HEK293 (cell line): ENCODE data around the gene TRIM61.

Experiments used
- CTCF ChIA-PET: fragments of 350-600 bp; formaldehyde crosslinking; extraction: SDS; loops from one replicate; lab custom pipeline; 2021; ENCODE audit warnings: antibody characterized with exemption; lab: Yijun Ruan, JAX
- POLR2A ChIA-PET: fragments of 300-600 bp; formaldehyde crosslinking; extraction: SDS; loops from one replicate; lab custom pipeline; 2020; ENCODE audit warnings: antibody characterized with exemption, inconsistent platforms; lab: Yijun Ruan, JAX
- H3K27ac ChIP-seq: fragments of 200-500 bp; sonication (Bioruptor generic); 2 replicates; pipeline ENCODE4 v1.5.1; 2014; ENCODE audit warnings: low read depth, low read length, control low read depth, inconsistent platforms; ENCODE audit errors: extremely low read depth
- H3K36me3 ChIP-seq, 2 experiments: fragments of 200-500 bp in 1 of 2; sonication (Bioruptor generic) in 1 of 2; 1 replicate in 1 of 2; 2 replicates in 1 of 2; pipeline ENCODE4 v1.5.1; 2014 to 2017; ENCODE audit warnings: inconsistent platforms in 2 of 2, low read length in 2 of 2; ENCODE audit not compliant: control insufficient read depth in 2 of 2, insufficient read depth in 1 of 2
- H3K4me1 ChIP-seq: fragments of 200-500 bp; sonication (Bioruptor generic); 2 replicates; pipeline ENCODE4 v1.5.1; 2014; ENCODE audit warnings: mild to moderate bottlenecking, low read length, inconsistent platforms; ENCODE audit not compliant: control insufficient read depth, insufficient read depth
- H3K4me3 ChIP-seq: 2 replicates; pipeline ENCODE4 v1.5.1; 2011; ENCODE audit warnings: low read depth, mild to moderate bottlenecking, control low read depth, low read length, moderate library complexity
- H3K9me3 ChIP-seq: fragments of 200-500 bp; sonication (Bioruptor generic); 2 replicates; pipeline ENCODE4 v1.5.1; 2014; ENCODE audit warnings: low read depth, low read length, inconsistent platforms; ENCODE audit not compliant: control insufficient read depth, insufficient read depth
- YY2 ChIP-seq: fragments of 450-650 bp; formaldehyde crosslinking; IDR thresholded peaks from 2 replicates; pipeline ENCODE4 v1.5.1; 2016; ENCODE audit warnings: missing biosample characterization, missing genetic modification characterization
- ZBTB21 ChIP-seq: fragments of 450-650 bp; formaldehyde crosslinking; IDR thresholded peaks from 2 replicates; pipeline ENCODE4 v1.5.1; 2017; ENCODE audit warnings: missing biosample characterization, missing genetic modification characterization
- ZNF155 ChIP-seq: fragments of 450-650 bp; formaldehyde crosslinking; IDR thresholded peaks from 2 replicates; pipeline ENCODE4 v1.5.1; 2016; ENCODE audit warnings: missing biosample characterization, missing genetic modification characterization
- ZNF16 ChIP-seq: fragments of 450-650 bp; formaldehyde crosslinking; IDR thresholded peaks from 2 replicates; pipeline ENCODE4 v1.5.1; 2016; ENCODE audit warnings: low read depth, missing biosample characterization, missing genetic modification characterization
- ZNF266 ChIP-seq: fragments of 450-650 bp; formaldehyde crosslinking; IDR thresholded peaks from 2 replicates; pipeline ENCODE4 v1.5.1; 2016; ENCODE audit warnings: missing biosample characterization, missing genetic modification characterization, low read depth
- ZNF473 ChIP-seq: fragments of 450-650 bp; formaldehyde crosslinking; IDR thresholded peaks from 2 replicates; pipeline ENCODE4 v1.5.1; 2017; ENCODE audit warnings: missing biosample characterization, missing genetic modification characterization
- ZNF510 ChIP-seq: fragments of 450-650 bp; formaldehyde crosslinking; IDR thresholded peaks from 2 replicates; pipeline ENCODE4 v1.5.1; 2018; ENCODE audit warnings: mild to moderate bottlenecking, missing genetic modification characterization, missing biosample characterization; ENCODE audit not compliant: insufficient replicate concordance
- ZNF610 ChIP-seq: fragments of 450-650 bp; formaldehyde crosslinking; IDR thresholded peaks from 2 replicates; pipeline ENCODE4 v1.5.1; 2016; ENCODE audit warnings: missing biosample characterization, missing genetic modification characterization, borderline replicate concordance
- ZNF621 ChIP-seq: fragments of 450-650 bp; formaldehyde crosslinking; IDR thresholded peaks from 2 replicates; pipeline ENCODE4 v1.5.1; 2017; ENCODE audit warnings: missing biosample characterization, missing genetic modification characterization
- TF ChIP-seq, protein P1 (sequence below): fragments of 450-650 bp; formaldehyde crosslinking; IDR thresholded peaks from 2 replicates; pipeline ENCODE4 v1.5.1; 2017; ENCODE audit warnings: missing biosample characterization, missing genetic modification characterization
- TF ChIP-seq, protein P2 (sequence below): fragments of 450-650 bp; IDR thresholded peaks from 2 replicates; pipeline ENCODE4 v1.5.1; 2018; ENCODE audit warnings: missing biosample characterization, missing genetic modification characterization
- TF ChIP-seq, protein P3 (sequence below): fragments of 450-650 bp; formaldehyde crosslinking; optimal IDR thresholded peaks from 2 replicates; pipeline ENCODE3; 2016; ENCODE audit warnings: missing biosample characterization, mild to moderate bottlenecking, missing genetic modification characterization
- TF ChIP-seq, protein P4 (sequence below): fragments of 450-650 bp; formaldehyde crosslinking; IDR thresholded peaks from 2 replicates; pipeline ENCODE4 v1.5.1; 2016; ENCODE audit warnings: missing biosample characterization, missing genetic modification characterization
- TF ChIP-seq, protein P5 (sequence below): fragments of 450-650 bp; formaldehyde crosslinking; IDR thresholded peaks from 2 replicates; pipeline ENCODE4 v1.5.1; 2017; ENCODE audit warnings: missing biosample characterization, missing genetic modification characterization
- TF ChIP-seq, protein P6 (sequence below): fragments of 450-650 bp; formaldehyde crosslinking; IDR thresholded peaks from 2 replicates; pipeline ENCODE4 v1.5.1; 2016; ENCODE audit warnings: missing biosample characterization, missing genetic modification characterization
- TF ChIP-seq, protein P7 (sequence below): fragments of 450-650 bp; formaldehyde crosslinking; IDR thresholded peaks from 2 replicates; pipeline ENCODE4 v1.5.1; 2016; ENCODE audit warnings: missing biosample characterization, missing genetic modification characterization, borderline replicate concordance

Gene TRIM61

DNA sequence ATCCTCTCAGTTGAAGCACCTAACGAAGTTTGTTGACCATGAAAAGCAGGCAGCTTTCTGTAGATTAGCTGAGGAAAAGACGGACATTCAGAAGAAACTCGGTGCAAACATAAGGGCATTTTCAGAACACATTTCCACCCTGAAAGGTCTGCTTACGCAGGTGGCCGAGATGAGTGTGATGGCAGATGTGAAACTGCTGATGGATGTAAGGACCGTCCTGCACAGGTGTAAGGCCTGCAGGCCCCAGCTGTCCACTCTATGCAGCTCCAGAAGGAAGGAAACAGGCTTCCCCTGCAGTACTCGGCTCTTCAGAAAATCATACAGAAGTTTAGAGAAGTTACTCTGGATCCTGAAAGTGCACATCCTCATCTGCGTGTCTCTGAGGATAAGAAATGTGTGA lies 33.5 kb upstream of the TRIM61 start (continued):
- TF ChIP-seq, protein P1, sequence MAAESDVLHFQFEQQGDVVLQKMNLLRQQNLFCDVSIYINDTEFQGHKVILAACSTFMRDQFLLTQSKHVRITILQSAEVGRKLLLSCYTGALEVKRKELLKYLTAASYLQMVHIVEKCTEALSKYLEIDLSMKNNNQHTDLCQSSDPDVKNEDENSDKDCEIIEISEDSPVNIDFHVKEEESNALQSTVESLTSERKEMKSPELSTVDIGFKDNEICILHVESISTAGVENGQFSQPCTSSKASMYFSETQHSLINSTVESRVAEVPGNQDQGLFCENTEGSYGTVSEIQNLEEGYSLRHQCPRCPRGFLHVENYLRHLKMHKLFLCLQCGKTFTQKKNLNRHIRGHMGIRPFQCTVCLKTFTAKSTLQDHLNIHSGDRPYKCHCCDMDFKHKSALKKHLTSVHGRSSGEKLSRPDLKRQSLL (tag by site-specific recombination): no peak
- TF ChIP-seq, protein P2, sequence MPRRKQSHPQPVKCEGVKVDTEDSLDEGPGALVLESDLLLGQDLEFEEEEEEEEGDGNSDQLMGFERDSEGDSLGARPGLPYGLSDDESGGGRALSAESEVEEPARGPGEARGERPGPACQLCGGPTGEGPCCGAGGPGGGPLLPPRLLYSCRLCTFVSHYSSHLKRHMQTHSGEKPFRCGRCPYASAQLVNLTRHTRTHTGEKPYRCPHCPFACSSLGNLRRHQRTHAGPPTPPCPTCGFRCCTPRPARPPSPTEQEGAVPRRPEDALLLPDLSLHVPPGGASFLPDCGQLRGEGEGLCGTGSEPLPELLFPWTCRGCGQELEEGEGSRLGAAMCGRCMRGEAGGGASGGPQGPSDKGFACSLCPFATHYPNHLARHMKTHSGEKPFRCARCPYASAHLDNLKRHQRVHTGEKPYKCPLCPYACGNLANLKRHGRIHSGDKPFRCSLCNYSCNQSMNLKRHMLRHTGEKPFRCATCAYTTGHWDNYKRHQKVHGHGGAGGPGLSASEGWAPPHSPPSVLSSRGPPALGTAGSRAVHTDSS (tag by site-specific recombination): no peak
- TF ChIP-seq, protein P3, sequence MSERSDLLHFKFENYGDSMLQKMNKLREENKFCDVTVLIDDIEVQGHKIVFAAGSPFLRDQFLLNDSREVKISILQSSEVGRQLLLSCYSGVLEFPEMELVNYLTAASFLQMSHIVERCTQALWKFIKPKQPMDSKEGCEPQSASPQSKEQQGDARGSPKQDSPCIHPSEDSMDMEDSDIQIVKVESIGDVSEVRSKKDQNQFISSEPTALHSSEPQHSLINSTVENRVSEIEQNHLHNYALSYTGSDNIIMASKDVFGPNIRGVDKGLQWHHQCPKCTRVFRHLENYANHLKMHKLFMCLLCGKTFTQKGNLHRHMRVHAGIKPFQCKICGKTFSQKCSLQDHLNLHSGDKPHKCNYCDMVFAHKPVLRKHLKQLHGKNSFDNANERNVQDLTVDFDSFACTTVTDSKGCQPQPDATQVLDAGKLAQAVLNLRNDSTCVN (tag by site-specific recombination): no peak
- TF ChIP-seq, protein P4, sequence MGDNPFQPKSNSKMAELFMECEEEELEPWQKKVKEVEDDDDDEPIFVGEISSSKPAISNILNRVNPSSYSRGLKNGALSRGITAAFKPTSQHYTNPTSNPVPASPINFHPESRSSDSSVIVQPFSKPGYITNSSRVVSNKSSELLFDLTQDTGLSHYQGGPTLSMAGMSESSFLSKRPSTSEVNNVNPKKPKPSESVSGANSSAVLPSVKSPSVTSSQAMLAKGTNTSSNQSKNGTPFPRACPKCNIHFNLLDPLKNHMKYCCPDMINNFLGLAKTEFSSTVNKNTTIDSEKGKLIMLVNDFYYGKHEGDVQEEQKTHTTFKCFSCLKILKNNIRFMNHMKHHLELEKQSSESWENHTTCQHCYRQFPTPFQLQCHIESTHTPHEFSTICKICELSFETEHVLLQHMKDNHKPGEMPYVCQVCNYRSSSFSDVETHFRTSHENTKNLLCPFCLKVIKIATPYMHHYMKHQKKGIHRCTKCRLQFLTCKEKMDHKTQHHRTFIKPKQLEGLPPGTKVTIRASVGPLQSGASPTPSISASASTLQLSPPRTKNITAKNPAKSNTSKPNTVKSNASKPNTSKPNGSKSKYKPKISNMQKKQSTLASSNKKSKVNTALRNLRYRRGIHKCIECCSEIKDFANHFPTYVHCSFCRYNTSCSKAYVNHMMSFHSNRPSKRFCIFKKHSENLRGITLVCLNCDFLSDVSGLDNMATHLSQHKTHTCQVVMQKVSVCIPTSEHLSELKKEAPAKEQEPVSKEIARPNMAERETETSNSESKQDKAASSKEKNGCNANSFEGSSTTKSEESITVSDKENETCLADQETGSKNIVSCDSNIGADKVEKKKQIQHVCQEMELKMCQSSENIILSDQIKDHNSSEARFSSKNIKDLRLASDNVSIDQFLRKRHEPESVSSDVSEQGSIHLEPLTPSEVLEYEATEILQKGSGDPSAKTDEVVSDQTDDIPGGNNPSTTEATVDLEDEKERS (tag by site-specific recombination): no peak

DNA sequence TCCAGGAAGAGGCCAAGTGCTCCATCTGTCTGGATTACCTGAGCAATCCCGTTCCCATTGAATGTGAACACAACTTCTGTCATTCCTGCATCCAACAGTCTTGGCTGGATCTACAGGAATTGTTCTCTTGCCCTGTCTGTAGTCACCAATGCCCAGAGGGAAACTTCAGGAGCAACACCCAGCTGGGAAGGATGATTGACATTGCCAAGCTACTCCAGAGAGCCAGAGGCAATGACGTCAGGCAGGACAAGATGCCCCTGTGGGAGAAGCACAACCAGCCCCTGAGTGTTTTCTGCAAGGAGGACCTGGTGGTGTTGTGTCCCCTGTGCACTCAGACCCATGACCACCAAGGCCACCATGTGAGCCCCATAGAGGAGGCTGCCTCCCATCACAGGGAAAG lies 33.0 kb upstream of the TRIM61 start:
- H3K36me3 ChIP-seq: no peaks in the 10 kb centered on the region
- H3K4me1 ChIP-seq: no peaks in the 10 kb centered on the region
- TF ChIP-seq ZBTB21 (no peak), ZNF621 (tag by site-specific recombination) (no peak), ZNF610 (no peak), ZNF510 (tag by site-specific recombination) (no peak), ZNF473 (no peak), YY2 (tag by site-specific recombination) (no peak), ZNF266 (no peak)
- TF ChIP-seq, protein P2 (tag by site-specific recombination): no peak
- no peak overlapping the region for H3K4me3 ChIP-seq
- H3K27ac ChIP-seq: no peak overlapping the region
- CTCF ChIA-PET: interaction anchor here (0.6 kb wide), 1 partner anchor 11 kb away, joined by 4 read pairs; no protein-coding TSS in a partner anchor
- POLR2A ChIA-PET: no interaction called here
- H3K9me3 ChIP-seq: no peaks in the 10 kb centered on the region

DNA sequence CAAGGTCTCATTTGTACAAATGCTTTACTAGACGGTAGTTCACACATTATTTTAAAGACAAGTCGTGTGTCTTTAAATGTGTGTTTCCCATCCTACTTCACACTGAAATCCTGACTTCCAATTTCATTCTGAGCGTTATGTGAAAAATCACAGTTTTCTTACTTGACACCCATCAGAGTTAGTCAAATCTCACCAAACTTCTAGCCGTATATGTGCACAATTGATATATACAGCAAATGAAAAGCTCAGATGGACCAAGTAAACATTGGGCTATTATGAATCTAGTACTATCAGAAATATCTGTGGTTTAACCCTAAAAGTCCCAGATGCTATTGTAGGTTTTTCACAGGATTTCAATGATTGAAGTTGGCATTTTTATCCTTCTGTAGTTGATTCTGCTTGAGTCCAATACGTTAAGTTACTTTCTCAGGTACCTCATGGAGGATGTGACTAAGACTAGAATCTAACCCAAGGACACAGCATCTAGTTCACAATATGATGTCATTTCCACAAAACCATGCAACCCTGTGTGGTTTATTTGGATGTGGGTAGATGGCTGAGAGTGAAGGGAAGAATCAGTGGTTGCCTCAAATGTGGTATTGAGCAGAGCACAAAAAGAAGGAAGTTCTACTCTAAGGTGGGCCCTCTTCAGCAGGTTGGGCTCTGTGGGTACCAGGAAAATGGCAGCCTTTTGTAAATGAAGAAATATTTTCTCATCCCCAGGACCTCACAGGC lies 32.2 kb upstream of the TRIM61 start:
- Histone ChIP-seq H3K4me1 (no peaks in the 10 kb centered on the region), H3K9me3 (no peaks in the 10 kb centered on the region), H3K36me3 (no peaks in the 10 kb centered on the region), H3K27ac (no peak overlapping the region), H3K4me3 (no peak overlapping the region)
- ChIA-PET CTCF (interaction anchor here (0.6 to 0.8 kb wide), 2 partner anchors 10 to 103 kb away, joined by 3 to 4 read pairs; partner anchors contain the start of gene TMEM192), POLR2A (no interaction called here)
- TF ChIP-seq, protein P5, sequence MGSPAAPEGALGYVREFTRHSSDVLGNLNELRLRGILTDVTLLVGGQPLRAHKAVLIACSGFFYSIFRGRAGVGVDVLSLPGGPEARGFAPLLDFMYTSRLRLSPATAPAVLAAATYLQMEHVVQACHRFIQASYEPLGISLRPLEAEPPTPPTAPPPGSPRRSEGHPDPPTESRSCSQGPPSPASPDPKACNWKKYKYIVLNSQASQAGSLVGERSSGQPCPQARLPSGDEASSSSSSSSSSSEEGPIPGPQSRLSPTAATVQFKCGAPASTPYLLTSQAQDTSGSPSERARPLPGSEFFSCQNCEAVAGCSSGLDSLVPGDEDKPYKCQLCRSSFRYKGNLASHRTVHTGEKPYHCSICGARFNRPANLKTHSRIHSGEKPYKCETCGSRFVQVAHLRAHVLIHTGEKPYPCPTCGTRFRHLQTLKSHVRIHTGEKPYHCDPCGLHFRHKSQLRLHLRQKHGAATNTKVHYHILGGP (tag by site-specific recombination): no peak
- TF ChIP-seq, protein P6, sequence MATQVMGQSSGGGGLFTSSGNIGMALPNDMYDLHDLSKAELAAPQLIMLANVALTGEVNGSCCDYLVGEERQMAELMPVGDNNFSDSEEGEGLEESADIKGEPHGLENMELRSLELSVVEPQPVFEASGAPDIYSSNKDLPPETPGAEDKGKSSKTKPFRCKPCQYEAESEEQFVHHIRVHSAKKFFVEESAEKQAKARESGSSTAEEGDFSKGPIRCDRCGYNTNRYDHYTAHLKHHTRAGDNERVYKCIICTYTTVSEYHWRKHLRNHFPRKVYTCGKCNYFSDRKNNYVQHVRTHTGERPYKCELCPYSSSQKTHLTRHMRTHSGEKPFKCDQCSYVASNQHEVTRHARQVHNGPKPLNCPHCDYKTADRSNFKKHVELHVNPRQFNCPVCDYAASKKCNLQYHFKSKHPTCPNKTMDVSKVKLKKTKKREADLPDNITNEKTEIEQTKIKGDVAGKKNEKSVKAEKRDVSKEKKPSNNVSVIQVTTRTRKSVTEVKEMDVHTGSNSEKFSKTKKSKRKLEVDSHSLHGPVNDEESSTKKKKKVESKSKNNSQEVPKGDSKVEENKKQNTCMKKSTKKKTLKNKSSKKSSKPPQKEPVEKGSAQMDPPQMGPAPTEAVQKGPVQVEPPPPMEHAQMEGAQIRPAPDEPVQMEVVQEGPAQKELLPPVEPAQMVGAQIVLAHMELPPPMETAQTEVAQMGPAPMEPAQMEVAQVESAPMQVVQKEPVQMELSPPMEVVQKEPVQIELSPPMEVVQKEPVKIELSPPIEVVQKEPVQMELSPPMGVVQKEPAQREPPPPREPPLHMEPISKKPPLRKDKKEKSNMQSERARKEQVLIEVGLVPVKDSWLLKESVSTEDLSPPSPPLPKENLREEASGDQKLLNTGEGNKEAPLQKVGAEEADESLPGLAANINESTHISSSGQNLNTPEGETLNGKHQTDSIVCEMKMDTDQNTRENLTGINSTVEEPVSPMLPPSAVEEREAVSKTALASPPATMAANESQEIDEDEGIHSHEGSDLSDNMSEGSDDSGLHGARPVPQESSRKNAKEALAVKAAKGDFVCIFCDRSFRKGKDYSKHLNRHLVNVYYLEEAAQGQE (tag by site-specific recombination): no peak
- TF ChIP-seq ZNF155 (no peak), ZNF16 (tag by site-specific recombination) (no peak)
- TF ChIP-seq, protein P7, sequence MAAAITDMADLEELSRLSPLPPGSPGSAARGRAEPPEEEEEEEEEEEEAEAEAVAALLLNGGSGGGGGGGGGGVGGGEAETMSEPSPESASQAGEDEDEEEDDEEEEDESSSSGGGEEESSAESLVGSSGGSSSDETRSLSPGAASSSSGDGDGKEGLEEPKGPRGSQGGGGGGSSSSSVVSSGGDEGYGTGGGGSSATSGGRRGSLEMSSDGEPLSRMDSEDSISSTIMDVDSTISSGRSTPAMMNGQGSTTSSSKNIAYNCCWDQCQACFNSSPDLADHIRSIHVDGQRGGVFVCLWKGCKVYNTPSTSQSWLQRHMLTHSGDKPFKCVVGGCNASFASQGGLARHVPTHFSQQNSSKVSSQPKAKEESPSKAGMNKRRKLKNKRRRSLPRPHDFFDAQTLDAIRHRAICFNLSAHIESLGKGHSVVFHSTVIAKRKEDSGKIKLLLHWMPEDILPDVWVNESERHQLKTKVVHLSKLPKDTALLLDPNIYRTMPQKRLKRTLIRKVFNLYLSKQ (tag by site-specific recombination): no peak
